K562 (cell line): Measurements from ENCODE around the gene LNPEP. TPM values are rescaled to one million over a fixed set of nuclear protein-coding genes. Genes with fewer than 3 reads are reported as not detected.

ENCODE experiments used
- BCOR ChIP-seq: fragments of 450-650 bp; IDR thresholded peaks from 2 replicates; pipeline ENCODE4 v1.6.1; 2016
- CBX3 ChIP-seq, 2 experiments: IDR thresholded peaks; 1 replicate in 1 of 2; 2 replicates in 1 of 2; pipeline ENCODE4 v1.6.1; 2012; ENCODE audit warnings: inconsistent platforms in 2 of 2, low read length in 2 of 2, borderline replicate concordance in 1 of 2, control low read depth in 1 of 2
- CC2D1A ChIP-seq: fragments of 450-650 bp; IDR thresholded peaks from 2 replicates; pipeline ENCODE4 v1.6.1; 2017; ENCODE audit warnings: mild to moderate bottlenecking
- CREM ChIP-seq: IDR thresholded peaks from 2 replicates; pipeline ENCODE4 v1.6.1; 2014; ENCODE audit warnings: antibody characterized with exemption, low read depth
- HDAC2 ChIP-seq: fragments of 450-650 bp; IDR thresholded peaks from 2 replicates; pipeline ENCODE4 v1.6.1; 2016; ENCODE audit warnings: mild to moderate bottlenecking
- KHSRP ChIP-seq: fragments of 450-650 bp; IDR thresholded peaks from 2 replicates; pipeline ENCODE4 v1.6.1; 2017
- MCM2 ChIP-seq: fragments of 450-650 bp; IDR thresholded peaks from 2 replicates; pipeline ENCODE4 v1.6.1; 2017; ENCODE audit warnings: low read depth, mild to moderate bottlenecking
- PHB2 ChIP-seq: fragments of 450-650 bp; IDR thresholded peaks from 2 replicates; pipeline ENCODE4 v1.6.1; 2017; ENCODE audit warnings: low read depth
- RBM25 ChIP-seq: fragments of 200-400 bp; formaldehyde crosslinking; IDR thresholded peaks from 2 replicates; pipeline ENCODE4 v1.6.1; 2018; ENCODE audit warnings: low read length, low read depth, moderate library complexity; ENCODE audit not compliant: severe bottlenecking
- TAF7 ChIP-seq: fragments of 450-650 bp; IDR thresholded peaks from 2 replicates; pipeline ENCODE4 v1.6.1; 2016; ENCODE audit warnings: missing genetic modification characterization, missing compliant biosample characterization
- TGIF2 ChIP-seq: sonication (generic); formaldehyde crosslinking; IDR thresholded peaks from 2 replicates; pipeline ENCODE4 v1.8.1; 2022; ENCODE audit warnings: mild to moderate bottlenecking, missing genetic modification reagents, moderate library complexity
- ZNF23 ChIP-seq: fragments of 250-450 bp; sonication (Bioruptor Pico); IDR thresholded peaks from 2 replicates; pipeline ENCODE4 v1.4.0; 2020; ENCODE audit warnings: mild to moderate bottlenecking
- polyA plus RNA-seq, 8 experiments: library from polyadenylated mRNA; depleted of rRNA in 4 of 8; stranded (reverse) in 5 of 8; unstranded in 3 of 8; fragments of >200 nt; fragmentation: Nextera tagmentation in 2 of 8; fragmentation: Illumina TruSeq in 1 of 8; extraction: Ambion mirVana in 2 of 8; extraction: Trizol in 1 of 8; gene quantifications; 2 replicates each; pipeline versions ENCODE4 v1.2.1 to v1.2.3, GENCODE V29; 2011 to 2014; ENCODE audit warnings: inconsistent platforms in 1 of 8, missing spikeins in 1 of 8
- total RNA-seq, 7 experiments: library from RNA; depleted of rRNA in 6 of 7; stranded (reverse); fragments of >200 nt in 6 of 7; fragmentation: Illumina TruSeq in 2 of 7; extraction: Trizol in 2 of 7; gene quantifications; 2 replicates each; pipeline versions ENCODE4 v1.2.1 to v1.2.3, GENCODE V29; 2011 to 2021; ENCODE audit warnings: low replicate concordance in 1 of 7
- TF ChIP-seq, protein P1 (sequence below): fragments of 450-650 bp; IDR thresholded peaks from 2 replicates; pipeline ENCODE4 v1.6.1; 2016; ENCODE audit warnings: antibody characterized with exemption
- TF ChIP-seq, protein P2 (sequence below): IDR thresholded peaks from 2 replicates; pipeline ENCODE4 v1.6.1; 2014; ENCODE audit warnings: antibody characterized with exemption
- TF ChIP-seq, protein P3 (sequence below): fragments of 250-450 bp; sonication (Bioruptor Pico); IDR thresholded peaks from 2 replicates; pipeline ENCODE4 v1.4.0; 2020; ENCODE audit warnings: mild to moderate bottlenecking, moderate library complexity, borderline replicate concordance
- TF ChIP-seq, protein P4 (sequence below): fragments of 200-800 bp; sonication (Bioruptor generic); IDR thresholded peaks from 2 replicates; pipeline ENCODE4 v1.6.1; 2017; ENCODE audit warnings: missing genetic modification characterization, missing compliant biosample characterization
- TF ChIP-seq, protein P5 (sequence below), 2 experiments: fragments of 450-650 bp; conservative IDR thresholded peaks; 2 replicates each; pipeline ENCODE4 v1.6.1; 2017; ENCODE audit warnings: mild to moderate bottlenecking in 2 of 2, moderate library complexity in 2 of 2

Gene LNPEP
- total and polyA plus RNA-seq, 9 of the 15 experiments (the other 6 are each of a cell fraction or from before 2014, with no cell fraction given): 2.6 to 27.9 (median 11.2) TPM

DNA sequence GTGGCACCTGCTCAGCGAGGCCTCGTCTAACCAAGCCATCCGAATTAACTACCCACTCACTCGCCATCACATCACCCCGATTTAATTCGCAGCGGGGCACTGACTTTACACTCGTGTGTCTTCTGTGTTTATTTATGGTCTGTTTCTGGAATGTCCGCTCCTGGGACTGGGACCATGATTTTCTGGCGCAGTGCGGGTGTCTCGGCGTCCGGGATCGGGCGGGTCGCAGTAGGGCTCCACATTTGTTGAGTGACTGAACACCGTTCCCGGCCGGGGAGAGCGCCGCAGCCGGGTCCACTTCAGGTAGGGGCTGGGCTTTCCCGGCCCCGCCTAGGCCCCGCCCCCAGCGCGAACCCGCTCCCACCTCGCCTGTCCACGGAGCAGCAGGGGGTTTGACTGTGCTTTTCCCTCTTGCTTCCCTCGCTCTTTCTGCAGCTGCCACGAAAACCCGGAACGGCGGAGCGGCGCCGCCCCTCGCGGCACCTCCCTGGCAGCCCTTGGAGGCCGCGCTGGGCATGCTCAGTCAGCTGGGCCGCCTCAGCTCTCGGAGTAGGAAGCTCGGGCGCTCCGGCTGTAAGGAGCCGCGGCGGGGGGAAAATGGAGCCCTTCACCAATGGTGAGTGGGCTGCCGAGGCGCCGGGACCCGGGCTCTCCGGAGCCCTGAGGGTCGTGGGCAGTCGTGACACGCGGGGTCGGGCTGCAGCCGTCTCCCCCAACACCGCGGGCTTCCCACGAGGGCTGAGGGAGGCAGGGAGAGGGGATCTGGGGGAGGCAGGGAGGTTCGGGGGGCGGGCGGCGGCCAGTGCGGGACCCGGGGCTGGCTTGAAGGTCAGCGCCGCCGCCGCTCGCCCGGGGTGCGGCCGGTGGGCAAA lies at the start of gene LNPEP (continued):
- TF ChIP-seq MCM2: no peak
- TF ChIP-seq, protein P1, sequence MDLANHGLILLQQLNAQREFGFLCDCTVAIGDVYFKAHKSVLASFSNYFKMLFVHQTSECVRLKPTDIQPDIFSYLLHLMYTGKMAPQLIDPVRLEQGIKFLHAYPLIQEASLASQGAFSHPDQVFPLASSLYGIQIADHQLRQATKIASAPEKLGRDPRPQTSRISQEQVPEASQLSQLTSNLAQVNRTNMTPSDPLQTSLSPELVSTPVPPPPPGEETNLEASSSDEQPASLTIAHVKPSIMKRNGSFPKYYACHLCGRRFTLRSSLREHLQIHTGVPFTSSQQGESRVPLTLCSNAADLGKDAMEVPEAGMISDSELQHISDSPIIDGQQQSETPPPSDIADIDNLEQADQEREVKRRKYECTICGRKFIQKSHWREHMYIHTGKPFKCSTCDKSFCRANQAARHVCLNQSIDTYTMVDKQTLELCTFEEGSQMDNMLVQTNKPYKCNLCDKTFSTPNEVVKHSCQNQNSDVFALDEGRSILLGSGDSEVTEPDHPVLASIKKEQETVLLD: peak; percentile 68
- TF ChIP-seq, protein P2, sequence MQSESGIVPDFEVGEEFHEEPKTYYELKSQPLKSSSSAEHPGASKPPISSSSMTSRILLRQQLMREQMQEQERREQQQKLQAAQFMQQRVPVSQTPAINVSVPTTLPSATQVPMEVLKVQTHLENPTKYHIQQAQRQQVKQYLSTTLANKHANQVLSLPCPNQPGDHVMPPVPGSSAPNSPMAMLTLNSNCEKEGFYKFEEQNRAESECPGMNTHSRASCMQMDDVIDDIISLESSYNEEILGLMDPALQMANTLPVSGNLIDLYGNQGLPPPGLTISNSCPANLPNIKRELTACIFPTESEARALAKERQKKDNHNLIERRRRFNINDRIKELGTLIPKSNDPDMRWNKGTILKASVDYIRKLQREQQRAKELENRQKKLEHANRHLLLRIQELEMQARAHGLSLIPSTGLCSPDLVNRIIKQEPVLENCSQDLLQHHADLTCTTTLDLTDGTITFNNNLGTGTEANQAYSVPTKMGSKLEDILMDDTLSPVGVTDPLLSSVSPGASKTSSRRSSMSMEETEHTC: peak; percentile 45; the same call in 1 of the 2 replicates
- TF ChIP-seq, protein P3, sequence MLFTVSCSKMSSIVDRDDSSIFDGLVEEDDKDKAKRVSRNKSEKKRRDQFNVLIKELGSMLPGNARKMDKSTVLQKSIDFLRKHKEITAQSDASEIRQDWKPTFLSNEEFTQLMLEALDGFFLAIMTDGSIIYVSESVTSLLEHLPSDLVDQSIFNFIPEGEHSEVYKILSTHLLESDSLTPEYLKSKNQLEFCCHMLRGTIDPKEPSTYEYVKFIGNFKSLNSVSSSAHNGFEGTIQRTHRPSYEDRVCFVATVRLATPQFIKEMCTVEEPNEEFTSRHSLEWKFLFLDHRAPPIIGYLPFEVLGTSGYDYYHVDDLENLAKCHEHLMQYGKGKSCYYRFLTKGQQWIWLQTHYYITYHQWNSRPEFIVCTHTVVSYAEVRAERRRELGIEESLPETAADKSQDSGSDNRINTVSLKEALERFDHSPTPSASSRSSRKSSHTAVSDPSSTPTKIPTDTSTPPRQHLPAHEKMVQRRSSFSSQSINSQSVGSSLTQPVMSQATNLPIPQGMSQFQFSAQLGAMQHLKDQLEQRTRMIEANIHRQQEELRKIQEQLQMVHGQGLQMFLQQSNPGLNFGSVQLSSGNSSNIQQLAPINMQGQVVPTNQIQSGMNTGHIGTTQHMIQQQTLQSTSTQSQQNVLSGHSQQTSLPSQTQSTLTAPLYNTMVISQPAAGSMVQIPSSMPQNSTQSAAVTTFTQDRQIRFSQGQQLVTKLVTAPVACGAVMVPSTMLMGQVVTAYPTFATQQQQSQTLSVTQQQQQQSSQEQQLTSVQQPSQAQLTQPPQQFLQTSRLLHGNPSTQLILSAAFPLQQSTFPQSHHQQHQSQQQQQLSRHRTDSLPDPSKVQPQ: no peak
- TF ChIP-seq KHSRP: no peak
- TF ChIP-seq, protein P4, sequence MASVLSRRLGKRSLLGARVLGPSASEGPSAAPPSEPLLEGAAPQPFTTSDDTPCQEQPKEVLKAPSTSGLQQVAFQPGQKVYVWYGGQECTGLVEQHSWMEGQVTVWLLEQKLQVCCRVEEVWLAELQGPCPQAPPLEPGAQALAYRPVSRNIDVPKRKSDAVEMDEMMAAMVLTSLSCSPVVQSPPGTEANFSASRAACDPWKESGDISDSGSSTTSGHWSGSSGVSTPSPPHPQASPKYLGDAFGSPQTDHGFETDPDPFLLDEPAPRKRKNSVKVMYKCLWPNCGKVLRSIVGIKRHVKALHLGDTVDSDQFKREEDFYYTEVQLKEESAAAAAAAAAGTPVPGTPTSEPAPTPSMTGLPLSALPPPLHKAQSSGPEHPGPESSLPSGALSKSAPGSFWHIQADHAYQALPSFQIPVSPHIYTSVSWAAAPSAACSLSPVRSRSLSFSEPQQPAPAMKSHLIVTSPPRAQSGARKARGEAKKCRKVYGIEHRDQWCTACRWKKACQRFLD (CRISPR knock-in tag): no peak
- peak; percentile 76 for TF ChIP-seq CREM
- TF ChIP-seq PHB2: no peak
- no peak for TF ChIP-seq RBM25
- TF ChIP-seq CC2D1A: no peak
- TF ChIP-seq BCOR: 0 out of 2 replicates have a peak, but pooled peaks have one; percentile 15
- TF ChIP-seq TAF7 (tag): no peak
- no peak for TF ChIP-seq TGIF2 (CRISPR knock-in tag)
- TF ChIP-seq, protein P5, sequence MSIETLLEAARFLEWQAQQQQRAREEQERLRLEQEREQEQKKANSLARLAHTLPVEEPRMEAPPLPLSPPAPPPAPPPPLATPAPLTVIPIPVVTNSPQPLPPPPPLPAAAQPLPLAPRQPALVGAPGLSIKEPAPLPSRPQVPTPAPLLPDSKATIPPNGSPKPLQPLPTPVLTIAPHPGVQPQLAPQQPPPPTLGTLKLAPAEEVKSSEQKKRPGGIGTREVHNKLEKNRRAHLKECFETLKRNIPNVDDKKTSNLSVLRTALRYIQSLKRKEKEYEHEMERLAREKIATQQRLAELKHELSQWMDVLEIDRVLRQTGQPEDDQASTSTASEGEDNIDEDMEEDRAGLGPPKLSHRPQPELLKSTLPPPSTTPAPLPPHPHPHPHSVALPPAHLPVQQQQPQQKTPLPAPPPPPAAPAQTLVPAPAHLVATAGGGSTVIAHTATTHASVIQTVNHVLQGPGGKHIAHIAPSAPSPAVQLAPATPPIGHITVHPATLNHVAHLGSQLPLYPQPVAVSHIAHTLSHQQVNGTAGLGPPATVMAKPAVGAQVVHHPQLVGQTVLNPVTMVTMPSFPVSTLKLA (conservative IDR thresholded peaks at IDR 0.05): peak; percentile 67 to 68; a peak in 3 of 4 replicates
- peak; percentile 29; the same call in 1 of the 2 replicates for TF ChIP-seq HDAC2
- no peak for TF ChIP-seq ZNF23 (CRISPR knock-in tag)
- peak in 1 of 2 experiments; percentile 56; a peak in 1 of 3 replicates for TF ChIP-seq CBX3 (IDR thresholded peaks at IDR 0.05; ENCODE audit: borderline replicate concordance in 1 of 2, low read length in 2 of 2)
